Ramos (cell line): ENCODE results near the gene SPANXB1.
"Not testable (repeated sequence)": the region's sequence is repeated elsewhere in the genome, so short reads cannot be mapped to it uniquely, and the experiment has no call there.

Experiments used
- in situ Hi-C: fragments of 300-500 bp; cut with MboI; formaldehyde crosslinking; loops from one replicate; pipeline ENCODE4 v1.14.3; 2022; ENCODE audit warnings: low sequenced_read_pairs; ENCODE audit not compliant: unreplicated experiment

Gene SPANXB1

GRCh38 chrX:141002568-141002967 is at the start of gene SPANXB1:
Gene SPANXB1 (plus strand): TSS chrX:141002594. CDS start chrX:141002694, 100 bp downstream.
- in situ Hi-C loops, result not testable (repeated sequence)

GRCh38 chrX:140967036-140967435 is 35.4 kb upstream of the SPANXB1 start:
- in situ Hi-C loops, result no loop called here

GRCh38 chrX:140971099-140971795 is 31.1 kb upstream of the SPANXB1 start:
- in situ Hi-C loops, result no loop called here

- in situ Hi-C loops, result no loop called here
Measured at GRCh38 chrX:140975472-140975871, 26.9 kb upstream of the SPANXB1 start.

- in situ Hi-C loops, result no loop called here
Measured at GRCh38 chrX:140980271-140980670, 22.1 kb upstream of the SPANXB1 start.

GRCh38 chrX:140983730-140984129 is 18.7 kb upstream of the SPANXB1 start:
- in situ Hi-C loops, result no loop called here

GRCh38 chrX:141005243-141005642 is 2.8 kb downstream of the SPANXB1 start:
- in situ Hi-C loops, result not testable (repeated sequence)

- in situ Hi-C loops, result not testable (repeated sequence)
Measured at GRCh38 chrX:141044246-141044645, 41.9 kb downstream of the SPANXB1 start.

- in situ Hi-C loops, result not testable (repeated sequence)
Measured at GRCh38 chrX:141049878-141050277, 47.5 kb downstream of the SPANXB1 start.

- in situ Hi-C loops, result not testable (repeated sequence)
Measured at GRCh38 chrX:141052098-141052497, 49.7 kb downstream of the SPANXB1 start.
